ENCODE results near the gene ZNF443.
A peak's percentile ranks its signal among the peaks of the same experiment; 100 is the strongest.
"Not testable (repeated sequence)": the region's sequence is repeated elsewhere in the genome, so short reads cannot be mapped to it uniquely, and the experiment has no call there.

Gene ZNF443

GRCh38 chr19:12411893-12412292 lies 28.9 kb downstream of the ZNF443 start:
- no peak for DNase-seq

GRCh38 chr19:12400633-12401502 lies 40.0 kb downstream of the ZNF443 start, which contains the start of gene ZNF799:
Gene ZNF799 (minus strand): TSS chr19:12401271. CDS start chr19:12401070, 201 bp downstream.
- DNase-seq: peak; percentile 84

- DNase-seq: peak; percentile 1 to 8
Observed at GRCh38 chr19:12399901-12400632, 40.8 kb downstream of the ZNF443 start.

- DNase-seq: not testable (repeated sequence)
Observed at GRCh38 chr19:12391148-12391547, 49.7 kb downstream of the ZNF443 start.

- not testable (repeated sequence) for DNase-seq
Observed at GRCh38 chr19:12386365-12386764, 54.5 kb downstream of the ZNF443 start.

GRCh38 chr19:12380444-12380737 lies 60.4 kb downstream of the ZNF443 start:
- no peak for DNase-seq

GRCh38 chr19:12379732-12380443 lies 60.9 kb downstream of the ZNF443 start:
- DNase-seq: no peak

Measured in CD4-positive, alpha-beta T cell treated with Interleukin-1 beta for 1 hour (primary cell).